HEK293 (cell line): Measurements from ENCODE around the gene BCAS3.

Source experiments
- CTCF ChIA-PET: fragments of 350-600 bp; formaldehyde crosslinking; extraction: SDS; loops from one replicate; lab custom pipeline; 2021; ENCODE audit warnings: antibody characterized with exemption; lab: Yijun Ruan, JAX
- POLR2A ChIA-PET: fragments of 300-600 bp; formaldehyde crosslinking; extraction: SDS; loops from one replicate; lab custom pipeline; 2020; ENCODE audit warnings: antibody characterized with exemption, inconsistent platforms; lab: Yijun Ruan, JAX
- H3K27ac ChIP-seq: fragments of 200-500 bp; sonication (Bioruptor generic); 2 replicates; pipeline ENCODE4 v1.5.1; 2014; ENCODE audit warnings: low read depth, low read length, control low read depth, inconsistent platforms; ENCODE audit errors: extremely low read depth
- H3K36me3 ChIP-seq, 2 experiments: fragments of 200-500 bp in 1 of 2; sonication (Bioruptor generic) in 1 of 2; 1 replicate in 1 of 2; 2 replicates in 1 of 2; pipeline ENCODE4 v1.5.1; 2014 to 2017; ENCODE audit warnings: inconsistent platforms in 2 of 2, low read length in 2 of 2; ENCODE audit not compliant: control insufficient read depth in 2 of 2, insufficient read depth in 1 of 2
- H3K4me1 ChIP-seq: fragments of 200-500 bp; sonication (Bioruptor generic); 2 replicates; pipeline ENCODE4 v1.5.1; 2014; ENCODE audit warnings: mild to moderate bottlenecking, low read length, inconsistent platforms; ENCODE audit not compliant: control insufficient read depth, insufficient read depth
- H3K4me3 ChIP-seq: 2 replicates; pipeline ENCODE4 v1.5.1; 2011; ENCODE audit warnings: low read depth, mild to moderate bottlenecking, control low read depth, low read length, moderate library complexity
- H3K9me3 ChIP-seq: fragments of 200-500 bp; sonication (Bioruptor generic); 2 replicates; pipeline ENCODE4 v1.5.1; 2014; ENCODE audit warnings: low read depth, low read length, inconsistent platforms; ENCODE audit not compliant: control insufficient read depth, insufficient read depth
- SP7 ChIP-seq: fragments of 450-650 bp; formaldehyde crosslinking; IDR thresholded peaks from 2 replicates; pipeline ENCODE4 v1.5.1; 2016; ENCODE audit warnings: missing biosample characterization, missing genetic modification characterization
- TRIM28 ChIP-seq: IDR thresholded peaks from 2 replicates; pipeline ENCODE4 v1.6.1; 2011; ENCODE audit warnings: low read length, control low read depth, borderline replicate concordance
- ZNF155 ChIP-seq: fragments of 450-650 bp; formaldehyde crosslinking; IDR thresholded peaks from 2 replicates; pipeline ENCODE4 v1.5.1; 2016; ENCODE audit warnings: missing biosample characterization, missing genetic modification characterization
- ZNF157 ChIP-seq: fragments of 450-650 bp; formaldehyde crosslinking; IDR thresholded peaks from 2 replicates; pipeline ENCODE4 v1.5.1; 2016; ENCODE audit warnings: missing biosample characterization, missing genetic modification characterization
- ZNF169 ChIP-seq: fragments of 450-650 bp; formaldehyde crosslinking; IDR thresholded peaks from 2 replicates; pipeline ENCODE4 v1.5.1; 2016; ENCODE audit warnings: missing biosample characterization, missing genetic modification characterization
- ZNF202 ChIP-seq: fragments of 450-650 bp; formaldehyde crosslinking; IDR thresholded peaks from 2 replicates; pipeline ENCODE4 v1.5.1; 2016; ENCODE audit warnings: missing biosample characterization, missing genetic modification characterization, borderline replicate concordance
- ZNF23 ChIP-seq: fragments of 450-650 bp; formaldehyde crosslinking; IDR thresholded peaks from 2 replicates; pipeline ENCODE4 v1.5.1; 2016; ENCODE audit warnings: missing biosample characterization, missing genetic modification characterization, borderline replicate concordance
- ZNF350 ChIP-seq: fragments of 450-650 bp; formaldehyde crosslinking; IDR thresholded peaks from 2 replicates; pipeline ENCODE4 v1.5.0; 2017; ENCODE audit warnings: missing biosample characterization, mild to moderate bottlenecking, missing genetic modification characterization
- ZNF423 ChIP-seq: fragments of 450-650 bp; formaldehyde crosslinking; IDR thresholded peaks from 2 replicates; pipeline ENCODE4 v1.5.1; 2016; ENCODE audit warnings: missing biosample characterization, missing genetic modification characterization
- ZNF555 ChIP-seq: fragments of 450-650 bp; formaldehyde crosslinking; conservative IDR thresholded peaks from 2 replicates; pipeline ENCODE4 v1.5.1; 2017; ENCODE audit warnings: missing biosample characterization, mild to moderate bottlenecking, missing genetic modification characterization, inconsistent platforms
- ZNF610 ChIP-seq: fragments of 450-650 bp; formaldehyde crosslinking; IDR thresholded peaks from 2 replicates; pipeline ENCODE4 v1.5.1; 2016; ENCODE audit warnings: missing biosample characterization, missing genetic modification characterization, borderline replicate concordance
- ZNF664 ChIP-seq: fragments of 450-650 bp; formaldehyde crosslinking; IDR thresholded peaks from 2 replicates; pipeline ENCODE4 v1.5.1; 2016; ENCODE audit warnings: missing biosample characterization, missing genetic modification characterization
- ZNF76 ChIP-seq: fragments of 450-650 bp; formaldehyde crosslinking; IDR thresholded peaks from 2 replicates; pipeline ENCODE4; 2016; ENCODE audit warnings: low read depth, missing biosample characterization, missing genetic modification characterization, borderline replicate concordance
- ZNF792 ChIP-seq: fragments of 450-650 bp; formaldehyde crosslinking; IDR thresholded peaks from 2 replicates; pipeline ENCODE4 v1.5.1; 2016; ENCODE audit warnings: missing biosample characterization, missing genetic modification characterization
- ZNF830 ChIP-seq: fragments of 450-650 bp; IDR thresholded peaks from 2 replicates; pipeline ENCODE4 v1.5.0; 2018; ENCODE audit warnings: missing biosample characterization, missing genetic modification characterization, low read depth, mild to moderate bottlenecking, moderate library complexity
- TF ChIP-seq, protein P1 (sequence below): fragments of 450-650 bp; IDR thresholded peaks from 2 replicates; pipeline ENCODE4 v1.5.1; 2018; ENCODE audit warnings: missing biosample characterization, missing genetic modification characterization
- TF ChIP-seq, protein P2 (sequence below): fragments of 450-650 bp; formaldehyde crosslinking; IDR thresholded peaks from 2 replicates; pipeline ENCODE4 v1.5.1; 2016; ENCODE audit warnings: missing biosample characterization, missing genetic modification characterization
- TF ChIP-seq, protein P3 (sequence below): fragments of 450-650 bp; formaldehyde crosslinking; IDR thresholded peaks from 2 replicates; pipeline ENCODE4 v1.5.1; 2016; ENCODE audit warnings: missing biosample characterization, missing genetic modification characterization, low read depth
- TF ChIP-seq, protein P4 (sequence below): fragments of 450-650 bp; IDR thresholded peaks from 2 replicates; pipeline ENCODE4 v1.5.1; 2018; ENCODE audit warnings: missing biosample characterization, mild to moderate bottlenecking, missing genetic modification characterization
- TF ChIP-seq, protein P5 (sequence below): fragments of 450-650 bp; formaldehyde crosslinking; IDR thresholded peaks from 2 replicates; pipeline ENCODE4 v1.5.0; 2017; ENCODE audit warnings: missing biosample characterization, missing genetic modification characterization, borderline replicate concordance
- TF ChIP-seq, protein P6 (sequence below): fragments of 450-650 bp; formaldehyde crosslinking; IDR thresholded peaks from 2 replicates; pipeline ENCODE4 v1.5.1; 2017; ENCODE audit warnings: missing biosample characterization, missing genetic modification characterization

Gene BCAS3

DNA sequence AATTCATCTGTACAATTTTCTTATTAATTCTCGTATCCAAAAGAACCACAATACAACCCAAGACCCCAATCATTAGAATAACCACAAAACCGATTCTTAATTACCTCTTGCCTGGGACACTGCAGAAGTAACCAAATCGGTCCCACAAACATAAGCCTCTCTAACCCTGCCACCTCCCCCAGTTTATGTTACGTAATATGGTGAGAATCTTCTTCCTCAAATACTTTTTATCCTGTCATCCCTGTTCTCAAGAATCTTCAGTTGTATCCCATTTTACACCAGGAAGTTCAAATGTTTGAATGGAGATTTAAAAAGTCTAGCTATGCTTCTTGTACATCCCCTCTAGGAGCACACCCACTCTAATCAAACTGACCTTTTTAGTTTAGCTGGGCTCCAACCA, 452.7 kb downstream of the BCAS3 start:
- no peaks in the 10 kb centered on the region for H3K36me3 ChIP-seq
- no peak overlapping the region for H3K4me3 ChIP-seq
- CTCF ChIA-PET, result no interaction called here
- no peaks in the 10 kb centered on the region for H3K9me3 ChIP-seq
- H3K4me1 ChIP-seq, result peaks cover 2% of the 10 kb centered on the region; the same call in 1 of the 2 replicates
- H3K27ac ChIP-seq, result no peak overlapping the region
- TF ChIP-seq ZNF23 (tag by site-specific recombination) (no peak), SP7 (tag by site-specific recombination) (no peak), ZNF169 (tag by site-specific recombination) (no peak), ZNF830 (tag by site-specific recombination) (no peak), ZNF76 (tag by site-specific recombination) (no peak), ZNF555 (tag by site-specific recombination) (no peak), ZNF155 (tag by site-specific recombination) (no peak)
- TF ChIP-seq, protein P1, sequence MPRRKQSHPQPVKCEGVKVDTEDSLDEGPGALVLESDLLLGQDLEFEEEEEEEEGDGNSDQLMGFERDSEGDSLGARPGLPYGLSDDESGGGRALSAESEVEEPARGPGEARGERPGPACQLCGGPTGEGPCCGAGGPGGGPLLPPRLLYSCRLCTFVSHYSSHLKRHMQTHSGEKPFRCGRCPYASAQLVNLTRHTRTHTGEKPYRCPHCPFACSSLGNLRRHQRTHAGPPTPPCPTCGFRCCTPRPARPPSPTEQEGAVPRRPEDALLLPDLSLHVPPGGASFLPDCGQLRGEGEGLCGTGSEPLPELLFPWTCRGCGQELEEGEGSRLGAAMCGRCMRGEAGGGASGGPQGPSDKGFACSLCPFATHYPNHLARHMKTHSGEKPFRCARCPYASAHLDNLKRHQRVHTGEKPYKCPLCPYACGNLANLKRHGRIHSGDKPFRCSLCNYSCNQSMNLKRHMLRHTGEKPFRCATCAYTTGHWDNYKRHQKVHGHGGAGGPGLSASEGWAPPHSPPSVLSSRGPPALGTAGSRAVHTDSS (tag by site-specific recombination), result no peak
- TF ChIP-seq, protein P2, sequence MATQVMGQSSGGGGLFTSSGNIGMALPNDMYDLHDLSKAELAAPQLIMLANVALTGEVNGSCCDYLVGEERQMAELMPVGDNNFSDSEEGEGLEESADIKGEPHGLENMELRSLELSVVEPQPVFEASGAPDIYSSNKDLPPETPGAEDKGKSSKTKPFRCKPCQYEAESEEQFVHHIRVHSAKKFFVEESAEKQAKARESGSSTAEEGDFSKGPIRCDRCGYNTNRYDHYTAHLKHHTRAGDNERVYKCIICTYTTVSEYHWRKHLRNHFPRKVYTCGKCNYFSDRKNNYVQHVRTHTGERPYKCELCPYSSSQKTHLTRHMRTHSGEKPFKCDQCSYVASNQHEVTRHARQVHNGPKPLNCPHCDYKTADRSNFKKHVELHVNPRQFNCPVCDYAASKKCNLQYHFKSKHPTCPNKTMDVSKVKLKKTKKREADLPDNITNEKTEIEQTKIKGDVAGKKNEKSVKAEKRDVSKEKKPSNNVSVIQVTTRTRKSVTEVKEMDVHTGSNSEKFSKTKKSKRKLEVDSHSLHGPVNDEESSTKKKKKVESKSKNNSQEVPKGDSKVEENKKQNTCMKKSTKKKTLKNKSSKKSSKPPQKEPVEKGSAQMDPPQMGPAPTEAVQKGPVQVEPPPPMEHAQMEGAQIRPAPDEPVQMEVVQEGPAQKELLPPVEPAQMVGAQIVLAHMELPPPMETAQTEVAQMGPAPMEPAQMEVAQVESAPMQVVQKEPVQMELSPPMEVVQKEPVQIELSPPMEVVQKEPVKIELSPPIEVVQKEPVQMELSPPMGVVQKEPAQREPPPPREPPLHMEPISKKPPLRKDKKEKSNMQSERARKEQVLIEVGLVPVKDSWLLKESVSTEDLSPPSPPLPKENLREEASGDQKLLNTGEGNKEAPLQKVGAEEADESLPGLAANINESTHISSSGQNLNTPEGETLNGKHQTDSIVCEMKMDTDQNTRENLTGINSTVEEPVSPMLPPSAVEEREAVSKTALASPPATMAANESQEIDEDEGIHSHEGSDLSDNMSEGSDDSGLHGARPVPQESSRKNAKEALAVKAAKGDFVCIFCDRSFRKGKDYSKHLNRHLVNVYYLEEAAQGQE, result no peak
- TF ChIP-seq, protein P3, sequence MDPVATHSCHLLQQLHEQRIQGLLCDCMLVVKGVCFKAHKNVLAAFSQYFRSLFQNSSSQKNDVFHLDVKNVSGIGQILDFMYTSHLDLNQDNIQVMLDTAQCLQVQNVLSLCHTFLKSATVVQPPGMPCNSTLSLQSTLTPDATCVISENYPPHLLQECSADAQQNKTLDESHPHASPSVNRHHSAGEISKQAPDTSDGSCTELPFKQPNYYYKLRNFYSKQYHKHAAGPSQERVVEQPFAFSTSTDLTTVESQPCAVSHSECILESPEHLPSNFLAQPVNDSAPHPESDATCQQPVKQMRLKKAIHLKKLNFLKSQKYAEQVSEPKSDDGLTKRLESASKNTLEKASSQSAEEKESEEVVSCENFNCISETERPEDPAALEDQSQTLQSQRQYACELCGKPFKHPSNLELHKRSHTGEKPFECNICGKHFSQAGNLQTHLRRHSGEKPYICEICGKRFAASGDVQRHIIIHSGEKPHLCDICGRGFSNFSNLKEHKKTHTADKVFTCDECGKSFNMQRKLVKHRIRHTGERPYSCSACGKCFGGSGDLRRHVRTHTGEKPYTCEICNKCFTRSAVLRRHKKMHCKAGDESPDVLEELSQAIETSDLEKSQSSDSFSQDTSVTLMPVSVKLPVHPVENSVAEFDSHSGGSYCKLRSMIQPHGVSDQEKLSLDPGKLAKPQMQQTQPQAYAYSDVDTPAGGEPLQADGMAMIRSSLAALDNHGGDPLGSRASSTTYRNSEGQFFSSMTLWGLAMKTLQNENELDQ (tag by site-specific recombination), result no peak
- POLR2A ChIA-PET, result no interaction called here

DNA sequence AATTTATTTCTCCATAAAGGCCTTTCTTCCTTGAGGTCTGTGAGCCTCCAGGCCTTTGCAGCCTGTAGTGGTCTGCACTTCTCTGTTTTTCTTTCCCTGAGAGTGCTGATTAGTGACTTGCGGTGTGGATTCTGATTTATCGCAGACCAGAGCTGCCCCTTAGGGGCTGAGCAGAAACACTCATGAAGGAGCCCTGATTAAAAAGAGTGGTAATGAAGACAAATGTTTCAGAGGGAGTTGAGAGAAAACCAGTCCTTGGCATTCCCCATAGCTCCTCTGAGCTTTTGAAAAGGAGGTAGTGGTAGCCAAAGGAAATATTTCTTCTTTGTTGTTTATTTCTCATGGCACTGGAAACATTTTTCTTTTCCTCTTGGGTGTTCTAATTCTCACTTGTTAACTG, 453.9 kb downstream of the BCAS3 start:
- Histone ChIP-seq H3K4me1 (peaks cover 2% of the 10 kb centered on the region; the same call in 1 of the 2 replicates), H3K27ac (no peak overlapping the region), H3K36me3 (no peaks in the 10 kb centered on the region), H3K9me3 (no peaks in the 10 kb centered on the region), H3K4me3 (no peak overlapping the region)
- TF ChIP-seq ZNF792 (tag by site-specific recombination), result no peak
- peak; percentile 26; the same call in 1 of the 2 replicates for TF ChIP-seq TRIM28
- TF ChIP-seq, protein P4, sequence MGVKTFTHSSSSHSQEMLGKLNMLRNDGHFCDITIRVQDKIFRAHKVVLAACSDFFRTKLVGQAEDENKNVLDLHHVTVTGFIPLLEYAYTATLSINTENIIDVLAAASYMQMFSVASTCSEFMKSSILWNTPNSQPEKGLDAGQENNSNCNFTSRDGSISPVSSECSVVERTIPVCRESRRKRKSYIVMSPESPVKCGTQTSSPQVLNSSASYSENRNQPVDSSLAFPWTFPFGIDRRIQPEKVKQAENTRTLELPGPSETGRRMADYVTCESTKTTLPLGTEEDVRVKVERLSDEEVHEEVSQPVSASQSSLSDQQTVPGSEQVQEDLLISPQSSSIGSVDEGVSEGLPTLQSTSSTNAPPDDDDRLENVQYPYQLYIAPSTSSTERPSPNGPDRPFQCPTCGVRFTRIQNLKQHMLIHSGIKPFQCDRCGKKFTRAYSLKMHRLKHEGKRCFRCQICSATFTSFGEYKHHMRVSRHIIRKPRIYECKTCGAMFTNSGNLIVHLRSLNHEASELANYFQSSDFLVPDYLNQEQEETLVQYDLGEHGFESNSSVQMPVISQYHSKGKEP, result no peak
- no peak for TF ChIP-seq ZNF157 (tag by site-specific recombination)
- no peak for TF ChIP-seq ZNF610 (tag by site-specific recombination)
- TF ChIP-seq, protein P5, sequence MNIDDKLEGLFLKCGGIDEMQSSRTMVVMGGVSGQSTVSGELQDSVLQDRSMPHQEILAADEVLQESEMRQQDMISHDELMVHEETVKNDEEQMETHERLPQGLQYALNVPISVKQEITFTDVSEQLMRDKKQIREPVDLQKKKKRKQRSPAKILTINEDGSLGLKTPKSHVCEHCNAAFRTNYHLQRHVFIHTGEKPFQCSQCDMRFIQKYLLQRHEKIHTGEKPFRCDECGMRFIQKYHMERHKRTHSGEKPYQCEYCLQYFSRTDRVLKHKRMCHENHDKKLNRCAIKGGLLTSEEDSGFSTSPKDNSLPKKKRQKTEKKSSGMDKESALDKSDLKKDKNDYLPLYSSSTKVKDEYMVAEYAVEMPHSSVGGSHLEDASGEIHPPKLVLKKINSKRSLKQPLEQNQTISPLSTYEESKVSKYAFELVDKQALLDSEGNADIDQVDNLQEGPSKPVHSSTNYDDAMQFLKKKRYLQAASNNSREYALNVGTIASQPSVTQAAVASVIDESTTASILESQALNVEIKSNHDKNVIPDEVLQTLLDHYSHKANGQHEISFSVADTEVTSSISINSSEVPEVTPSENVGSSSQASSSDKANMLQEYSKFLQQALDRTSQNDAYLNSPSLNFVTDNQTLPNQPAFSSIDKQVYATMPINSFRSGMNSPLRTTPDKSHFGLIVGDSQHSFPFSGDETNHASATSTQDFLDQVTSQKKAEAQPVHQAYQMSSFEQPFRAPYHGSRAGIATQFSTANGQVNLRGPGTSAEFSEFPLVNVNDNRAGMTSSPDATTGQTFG (tag by site-specific recombination), result no peak
- no peak for TF ChIP-seq ZNF202
- TF ChIP-seq ZNF423, result no peak
- no peak for TF ChIP-seq ZNF664
- TF ChIP-seq ZNF350 (tag by site-specific recombination), result no peak
- TF ChIP-seq, protein P6, sequence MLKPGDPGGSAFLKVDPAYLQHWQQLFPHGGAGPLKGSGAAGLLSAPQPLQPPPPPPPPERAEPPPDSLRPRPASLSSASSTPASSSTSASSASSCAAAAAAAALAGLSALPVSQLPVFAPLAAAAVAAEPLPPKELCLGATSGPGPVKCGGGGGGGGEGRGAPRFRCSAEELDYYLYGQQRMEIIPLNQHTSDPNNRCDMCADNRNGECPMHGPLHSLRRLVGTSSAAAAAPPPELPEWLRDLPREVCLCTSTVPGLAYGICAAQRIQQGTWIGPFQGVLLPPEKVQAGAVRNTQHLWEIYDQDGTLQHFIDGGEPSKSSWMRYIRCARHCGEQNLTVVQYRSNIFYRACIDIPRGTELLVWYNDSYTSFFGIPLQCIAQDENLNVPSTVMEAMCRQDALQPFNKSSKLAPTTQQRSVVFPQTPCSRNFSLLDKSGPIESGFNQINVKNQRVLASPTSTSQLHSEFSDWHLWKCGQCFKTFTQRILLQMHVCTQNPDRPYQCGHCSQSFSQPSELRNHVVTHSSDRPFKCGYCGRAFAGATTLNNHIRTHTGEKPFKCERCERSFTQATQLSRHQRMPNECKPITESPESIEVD, result peak; percentile 34; the same call in 1 of the 2 replicates
- CTCF ChIA-PET, result no interaction called here
- POLR2A ChIA-PET, result no interaction called here
